Astrocyte (in vitro differentiated cells and primary cell): ENCODE data around the gene ZP3.
"Not testable (repeated sequence)": the region's sequence is repeated elsewhere in the genome, so short reads cannot be mapped to it uniquely, and the experiment has no call there.

Experiments used
- EZH2 ChIP-seq: IDR thresholded peaks from 2 replicates; pipeline ENCODE4 v1.6.1; 2012; ENCODE audit warnings: mild to moderate bottlenecking, low read length, inconsistent platforms; ENCODE audit not compliant: insufficient read depth
- TF ChIP-seq, protein P1 (sequence below): IDR thresholded peaks from 2 replicates; pipeline ENCODE4 v1.5.1; 2011; ENCODE audit warnings: low read depth, mild to moderate bottlenecking, inconsistent platforms, low read length, moderate library complexity; ENCODE audit not compliant: insufficient read depth

DNA sequence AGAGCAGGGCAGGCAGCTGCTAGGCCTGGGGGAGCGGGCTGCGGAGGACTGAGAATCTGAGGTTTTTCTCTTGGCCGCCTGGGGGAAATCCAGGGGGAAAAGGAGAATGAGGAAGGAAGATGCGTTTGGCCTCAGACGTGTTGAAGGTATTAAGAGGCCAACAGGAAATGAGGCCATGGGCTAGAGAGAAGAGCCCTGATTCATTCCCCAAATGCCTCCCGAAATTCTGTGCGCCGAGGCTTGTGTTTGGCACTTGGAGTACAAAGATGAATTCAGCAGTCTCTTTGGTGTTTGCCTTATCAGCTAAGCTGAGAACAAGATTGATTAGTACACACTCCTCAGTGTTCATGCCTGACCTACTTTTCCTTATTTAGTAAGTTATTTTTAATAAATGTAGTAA, 41.2 kb downstream of the ZP3 start:
- TF ChIP-seq, protein P1, sequence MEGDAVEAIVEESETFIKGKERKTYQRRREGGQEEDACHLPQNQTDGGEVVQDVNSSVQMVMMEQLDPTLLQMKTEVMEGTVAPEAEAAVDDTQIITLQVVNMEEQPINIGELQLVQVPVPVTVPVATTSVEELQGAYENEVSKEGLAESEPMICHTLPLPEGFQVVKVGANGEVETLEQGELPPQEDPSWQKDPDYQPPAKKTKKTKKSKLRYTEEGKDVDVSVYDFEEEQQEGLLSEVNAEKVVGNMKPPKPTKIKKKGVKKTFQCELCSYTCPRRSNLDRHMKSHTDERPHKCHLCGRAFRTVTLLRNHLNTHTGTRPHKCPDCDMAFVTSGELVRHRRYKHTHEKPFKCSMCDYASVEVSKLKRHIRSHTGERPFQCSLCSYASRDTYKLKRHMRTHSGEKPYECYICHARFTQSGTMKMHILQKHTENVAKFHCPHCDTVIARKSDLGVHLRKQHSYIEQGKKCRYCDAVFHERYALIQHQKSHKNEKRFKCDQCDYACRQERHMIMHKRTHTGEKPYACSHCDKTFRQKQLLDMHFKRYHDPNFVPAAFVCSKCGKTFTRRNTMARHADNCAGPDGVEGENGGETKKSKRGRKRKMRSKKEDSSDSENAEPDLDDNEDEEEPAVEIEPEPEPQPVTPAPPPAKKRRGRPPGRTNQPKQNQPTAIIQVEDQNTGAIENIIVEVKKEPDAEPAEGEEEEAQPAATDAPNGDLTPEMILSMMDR = not testable (repeated sequence)
- TF ChIP-seq EZH2 = not testable (repeated sequence)
